DOHH2 (cell line): ENCODE data around the gene STX1A.

Source experiments
- EZH2phosphoT487 ChIP-seq: fragments of 200-600 bp; sonication (generic); IDR thresholded peaks from 2 replicates; pipeline ENCODE4 v1.6.1; 2017; ENCODE audit warnings: borderline replicate concordance, mild to moderate bottlenecking, antibody characterized with exemption, low read length, moderate library complexity, mixed read lengths
- TF ChIP-seq, protein P1 (sequence below): fragments of 200-600 bp; sonication (generic); IDR thresholded peaks from one replicate; pipeline ENCODE4 v1.5.1; 2014; ENCODE audit warnings: antibody characterized with exemption, mild to moderate bottlenecking, low read depth, low read length; ENCODE audit not compliant: poor library complexity, severe bottlenecking

DNA sequence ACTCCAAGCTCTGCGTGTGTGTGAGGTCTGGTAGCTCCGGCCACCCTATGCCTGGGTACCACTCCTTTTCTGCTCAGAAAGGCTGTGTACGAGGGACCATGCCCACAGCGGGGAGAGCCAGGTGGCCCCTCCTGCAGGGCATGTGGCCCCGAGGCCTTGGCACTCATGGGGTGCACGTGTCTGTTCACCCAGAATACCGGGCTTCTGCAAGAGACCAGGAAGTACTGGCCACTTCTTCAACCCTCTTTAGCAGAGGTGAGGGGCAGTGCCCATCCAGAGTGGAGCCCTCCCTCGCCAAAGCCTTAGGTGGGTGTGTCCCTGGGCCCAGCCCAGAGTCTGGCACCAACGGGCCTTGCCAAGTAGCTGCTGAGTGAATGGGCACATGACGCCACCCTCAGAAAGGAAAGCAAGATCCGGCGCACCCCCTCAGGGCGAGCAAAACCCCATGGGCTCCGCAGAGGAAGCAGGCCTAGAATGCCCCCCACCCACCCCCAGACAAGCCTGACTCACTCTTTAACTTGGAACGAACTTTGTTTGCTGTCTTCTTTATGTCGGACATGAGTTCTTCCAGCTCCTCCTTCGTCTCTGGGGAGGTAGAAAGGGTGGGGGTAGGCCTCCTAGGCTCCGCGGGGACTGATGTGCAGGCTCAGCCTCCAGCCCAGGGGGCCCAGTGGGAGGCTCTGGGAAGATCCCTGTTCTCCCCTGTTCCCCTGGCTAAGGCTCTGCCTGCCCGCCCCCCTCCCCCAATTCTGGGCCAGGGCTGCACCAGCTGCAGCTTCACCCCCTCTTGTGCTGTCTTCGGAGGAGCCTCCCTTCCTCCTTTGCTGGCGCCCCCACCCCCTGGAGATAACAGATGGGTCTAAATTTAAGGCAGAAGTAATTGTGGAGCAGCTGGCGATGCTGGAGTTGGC lies 14.6 kb downstream of the STX1A start:
- TF ChIP-seq, protein P1, sequence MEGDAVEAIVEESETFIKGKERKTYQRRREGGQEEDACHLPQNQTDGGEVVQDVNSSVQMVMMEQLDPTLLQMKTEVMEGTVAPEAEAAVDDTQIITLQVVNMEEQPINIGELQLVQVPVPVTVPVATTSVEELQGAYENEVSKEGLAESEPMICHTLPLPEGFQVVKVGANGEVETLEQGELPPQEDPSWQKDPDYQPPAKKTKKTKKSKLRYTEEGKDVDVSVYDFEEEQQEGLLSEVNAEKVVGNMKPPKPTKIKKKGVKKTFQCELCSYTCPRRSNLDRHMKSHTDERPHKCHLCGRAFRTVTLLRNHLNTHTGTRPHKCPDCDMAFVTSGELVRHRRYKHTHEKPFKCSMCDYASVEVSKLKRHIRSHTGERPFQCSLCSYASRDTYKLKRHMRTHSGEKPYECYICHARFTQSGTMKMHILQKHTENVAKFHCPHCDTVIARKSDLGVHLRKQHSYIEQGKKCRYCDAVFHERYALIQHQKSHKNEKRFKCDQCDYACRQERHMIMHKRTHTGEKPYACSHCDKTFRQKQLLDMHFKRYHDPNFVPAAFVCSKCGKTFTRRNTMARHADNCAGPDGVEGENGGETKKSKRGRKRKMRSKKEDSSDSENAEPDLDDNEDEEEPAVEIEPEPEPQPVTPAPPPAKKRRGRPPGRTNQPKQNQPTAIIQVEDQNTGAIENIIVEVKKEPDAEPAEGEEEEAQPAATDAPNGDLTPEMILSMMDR, result no peak
- TF ChIP-seq EZH2phosphoT487, result no peak
